ENCODE results near the gene CAMTA1. TPM values are rescaled to one million over a fixed set of nuclear protein-coding genes. Genes with fewer than 3 reads are reported as not detected.

CAMTA1 gene
- total and polyA plus RNA-seq, 9 of the 15 experiments (the other 6 are each of a cell fraction or from before 2014, with no cell fraction given) = 43.9 to 161 (median 65.9) TPM

DNA sequence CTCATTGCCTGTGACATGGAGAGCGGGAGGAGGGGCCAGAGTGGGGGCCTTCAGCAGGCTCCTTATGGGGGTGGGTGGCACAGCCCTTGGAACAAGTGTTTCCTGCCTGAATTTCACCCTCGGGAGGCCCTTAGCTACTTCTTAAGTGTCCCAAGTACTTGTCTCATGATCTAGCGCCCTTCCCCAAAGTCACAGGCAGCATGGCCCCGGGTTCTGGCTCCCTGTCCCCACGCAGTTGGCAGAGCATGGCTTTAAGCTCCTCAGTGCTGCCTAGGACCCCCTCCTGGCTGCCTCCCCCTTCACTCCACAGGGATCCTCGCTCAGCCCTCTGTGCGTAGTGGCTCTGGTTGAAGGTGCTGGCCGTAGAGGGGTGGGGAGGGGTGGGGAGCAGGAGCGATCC, 197.2 kb downstream of the CAMTA1 start (continued):
- TF ChIP-seq, protein P1, sequence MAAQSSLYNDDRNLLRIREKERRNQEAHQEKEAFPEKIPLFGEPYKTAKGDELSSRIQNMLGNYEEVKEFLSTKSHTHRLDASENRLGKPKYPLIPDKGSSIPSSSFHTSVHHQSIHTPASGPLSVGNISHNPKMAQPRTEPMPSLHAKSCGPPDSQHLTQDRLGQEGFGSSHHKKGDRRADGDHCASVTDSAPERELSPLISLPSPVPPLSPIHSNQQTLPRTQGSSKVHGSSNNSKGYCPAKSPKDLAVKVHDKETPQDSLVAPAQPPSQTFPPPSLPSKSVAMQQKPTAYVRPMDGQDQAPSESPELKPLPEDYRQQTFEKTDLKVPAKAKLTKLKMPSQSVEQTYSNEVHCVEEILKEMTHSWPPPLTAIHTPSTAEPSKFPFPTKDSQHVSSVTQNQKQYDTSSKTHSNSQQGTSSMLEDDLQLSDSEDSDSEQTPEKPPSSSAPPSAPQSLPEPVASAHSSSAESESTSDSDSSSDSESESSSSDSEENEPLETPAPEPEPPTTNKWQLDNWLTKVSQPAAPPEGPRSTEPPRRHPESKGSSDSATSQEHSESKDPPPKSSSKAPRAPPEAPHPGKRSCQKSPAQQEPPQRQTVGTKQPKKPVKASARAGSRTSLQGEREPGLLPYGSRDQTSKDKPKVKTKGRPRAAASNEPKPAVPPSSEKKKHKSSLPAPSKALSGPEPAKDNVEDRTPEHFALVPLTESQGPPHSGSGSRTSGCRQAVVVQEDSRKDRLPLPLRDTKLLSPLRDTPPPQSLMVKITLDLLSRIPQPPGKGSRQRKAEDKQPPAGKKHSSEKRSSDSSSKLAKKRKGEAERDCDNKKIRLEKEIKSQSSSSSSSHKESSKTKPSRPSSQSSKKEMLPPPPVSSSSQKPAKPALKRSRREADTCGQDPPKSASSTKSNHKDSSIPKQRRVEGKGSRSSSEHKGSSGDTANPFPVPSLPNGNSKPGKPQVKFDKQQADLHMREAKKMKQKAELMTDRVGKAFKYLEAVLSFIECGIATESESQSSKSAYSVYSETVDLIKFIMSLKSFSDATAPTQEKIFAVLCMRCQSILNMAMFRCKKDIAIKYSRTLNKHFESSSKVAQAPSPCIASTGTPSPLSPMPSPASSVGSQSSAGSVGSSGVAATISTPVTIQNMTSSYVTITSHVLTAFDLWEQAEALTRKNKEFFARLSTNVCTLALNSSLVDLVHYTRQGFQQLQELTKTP (IDR thresholded peaks at IDR 0.05; ENCODE audit: low read depth in 1 of 2, partially characterized antibody in 2 of 2) = no peak
- TF ChIP-seq ZNF395 (CRISPR knock-in tag; IDR thresholded peaks at IDR 0.05) (no peak), HIVEP1 (CRISPR knock-in tag; IDR thresholded peaks at IDR 0.05) (no peak), ETV5 (CRISPR knock-in tag; IDR thresholded peaks at IDR 0.05; ENCODE audit: low read depth) (no peak)

GRCh38 chr1:6982860-6983259, 197.6 kb downstream of the CAMTA1 start:
- H3K36me3 ChIP-seq (ENCODE audit: control insufficient read depth, insufficient read depth, low read length) = no peaks in the 10 kb centered on the region
- H2AFZ ChIP-seq (ENCODE audit: low read depth, low read length) = no peak overlapping the region
- H3K9me1 ChIP-seq (ENCODE audit: control insufficient read depth, insufficient read depth, low read length) = peaks cover 5% of the 10 kb centered on the region
- DNase-seq (ENCODE audit: extremely low read depth in 1 of 4, low spot score in 3 of 4) (no peak), ATAC-seq (no peak), FAIRE-seq (no peak)
- no peaks in the 10 kb centered on the region for H3K4me1 ChIP-seq (replicated peaks in 1 of 2; ENCODE audit: control insufficient read depth in 2 of 2, insufficient read depth in 2 of 2, low read length in 2 of 2)
- no peaks in the 10 kb centered on the region for H3K79me2 ChIP-seq (ENCODE audit: control insufficient read depth, insufficient read depth, low read length)
- intact Hi-C loops (cut with micrococcal nuclease) = no loop called here
- CTCF ChIA-PET (ENCODE audit: low intra/inter-chr PET ratio) = interaction anchor here (0.6 kb wide), 1 partner anchor 1004 kb away, joined by 3 read pairs; no protein-coding TSS in a partner anchor
- H4K20me1 ChIP-seq (replicated peaks; ENCODE audit: control insufficient read depth, insufficient read depth, low read length) = 0 out of 2 replicates have a peak, but pooled peaks cover 6% of the 10 kb centered on the region
- 0% methylated on average over 2 of the region's 2 CpGs for WGBS (ENCODE audit: insufficient coverage, low coverage, missing lambda C conversion rate)
- peaks cover 19 to 45% of the 10 kb centered on the region in 2 experiments for H3K27me3 ChIP-seq (ENCODE audit: control insufficient read depth in 2 of 2, insufficient read depth in 2 of 2, low read length in 2 of 2)
- no peak overlapping the region for H3K4me3 ChIP-seq
- H3K4me2 ChIP-seq (ENCODE audit: insufficient read depth, low read length) = no peak overlapping the region
- BruUV-seq (replicated peaks) = no TSS peak
- no peak overlapping the region for H3K9ac ChIP-seq (ENCODE audit: insufficient read depth in 1 of 2, low read depth in 2 of 2, low read length in 2 of 2)
- no peaks in the 10 kb centered on the region for H3K9me3 ChIP-seq (replicated peaks; ENCODE audit: control insufficient read depth, insufficient read depth, low read depth, low read length)
- H3K27ac ChIP-seq (ENCODE audit: extremely low read depth, low read depth, low read length) = no peak overlapping the region
- in situ Hi-C loops (cut with MboI) = no loop called here
- POLR2A ChIA-PET = interaction anchor here (1.5 kb wide), 1 partner anchor 22 kb away, joined by 5 read pairs; no protein-coding TSS in a partner anchor
- TF ChIP-seq ZKSCAN1 (IDR thresholded peaks at IDR 0.05; ENCODE audit: low read depth, low read length) = no peak
- TF ChIP-seq RAD51 (IDR thresholded peaks at IDR 0.05; ENCODE audit: borderline replicate concordance, low read depth) = no peak
- TF ChIP-seq SNAPC5 (CRISPR knock-in tag; IDR thresholded peaks at IDR 0.05) = no peak
- TF ChIP-seq ZNF316 (IDR thresholded peaks at IDR 0.05) = no peak
- TF ChIP-seq PHB (CRISPR knock-in tag; IDR thresholded peaks at IDR 0.05) = no peak
- TF ChIP-seq, protein P2, sequence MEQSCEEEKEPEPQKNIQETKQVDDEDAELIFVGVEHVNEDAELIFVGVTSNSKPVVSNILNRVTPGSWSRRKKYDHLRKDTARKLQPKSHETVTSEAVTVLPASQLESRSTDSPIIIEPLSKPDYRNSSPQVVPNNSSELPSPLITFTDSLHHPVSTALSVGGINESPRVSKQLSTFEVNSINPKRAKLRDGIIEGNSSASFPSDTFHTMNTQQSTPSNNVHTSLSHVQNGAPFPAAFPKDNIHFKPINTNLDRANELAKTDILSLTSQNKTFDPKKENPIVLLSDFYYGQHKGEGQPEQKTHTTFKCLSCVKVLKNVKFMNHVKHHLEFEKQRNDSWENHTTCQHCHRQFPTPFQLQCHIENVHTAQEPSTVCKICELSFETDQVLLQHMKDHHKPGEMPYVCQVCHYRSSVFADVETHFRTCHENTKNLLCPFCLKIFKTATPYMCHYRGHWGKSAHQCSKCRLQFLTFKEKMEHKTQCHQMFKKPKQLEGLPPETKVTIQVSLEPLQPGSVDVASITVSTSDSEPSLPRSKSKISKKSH (CRISPR knock-in tag; IDR thresholded peaks at IDR 0.05) = no peak
- no peak for TF ChIP-seq BDP1 (IDR thresholded peaks at IDR 0.05; ENCODE audit: insufficient read depth, insufficient read length)
- TF ChIP-seq ZBTB33 (CRISPR knock-in tag; IDR thresholded peaks at IDR 0.05) = no peak
- TF ChIP-seq GATAD2A (IDR thresholded peaks at IDR 0.05) = no peak
